RWPE1 (cell line): ENCODE data around the gene PDE4B.
"Not testable (repeated sequence)": the region's sequence is repeated elsewhere in the genome, so short reads cannot be mapped to it uniquely, and the experiment has no call there.

Experiments used
- CTCF ChIA-PET: fragments of 350-600 bp; sonication (Branson Sonifier 250); formaldehyde crosslinking; extraction: SDS; loops from one replicate; lab custom pipeline; 2021; lab: Yijun Ruan, JAX
- POLR2A ChIA-PET: fragments of 400-600 bp; formaldehyde crosslinking; extraction: SDS; loops from one replicate; lab custom pipeline; 2020; ENCODE audit warnings: antibody characterized with exemption; ENCODE audit not compliant: low non-redundant PET; lab: Yijun Ruan, JAX
- DNase-seq: peaks from one replicate; pipeline ENCODE4 v3.0.0; 2012; ENCODE audit warnings: low spot score
- H3K27ac ChIP-seq: fragments of 450-650 bp; 2 replicates; pipeline ENCODE4 v1.5.1; 2017
- TF ChIP-seq, protein P1 (sequence below): fragments of 450-650 bp; conservative IDR thresholded peaks from 2 replicates; pipeline ENCODE4 v1.5.1; 2017; ENCODE audit warnings: low read depth, mild to moderate bottlenecking

The PDE4B gene

GRCh38 chr1:66320231-66320630, 527.5 kb downstream of the PDE4B start:
- POLR2A ChIA-PET: no interaction called here
- DNase-seq: no peak
- H3K27ac ChIP-seq: no peak overlapping the region
- CTCF ChIA-PET: no interaction called here
- TF ChIP-seq, protein P1, sequence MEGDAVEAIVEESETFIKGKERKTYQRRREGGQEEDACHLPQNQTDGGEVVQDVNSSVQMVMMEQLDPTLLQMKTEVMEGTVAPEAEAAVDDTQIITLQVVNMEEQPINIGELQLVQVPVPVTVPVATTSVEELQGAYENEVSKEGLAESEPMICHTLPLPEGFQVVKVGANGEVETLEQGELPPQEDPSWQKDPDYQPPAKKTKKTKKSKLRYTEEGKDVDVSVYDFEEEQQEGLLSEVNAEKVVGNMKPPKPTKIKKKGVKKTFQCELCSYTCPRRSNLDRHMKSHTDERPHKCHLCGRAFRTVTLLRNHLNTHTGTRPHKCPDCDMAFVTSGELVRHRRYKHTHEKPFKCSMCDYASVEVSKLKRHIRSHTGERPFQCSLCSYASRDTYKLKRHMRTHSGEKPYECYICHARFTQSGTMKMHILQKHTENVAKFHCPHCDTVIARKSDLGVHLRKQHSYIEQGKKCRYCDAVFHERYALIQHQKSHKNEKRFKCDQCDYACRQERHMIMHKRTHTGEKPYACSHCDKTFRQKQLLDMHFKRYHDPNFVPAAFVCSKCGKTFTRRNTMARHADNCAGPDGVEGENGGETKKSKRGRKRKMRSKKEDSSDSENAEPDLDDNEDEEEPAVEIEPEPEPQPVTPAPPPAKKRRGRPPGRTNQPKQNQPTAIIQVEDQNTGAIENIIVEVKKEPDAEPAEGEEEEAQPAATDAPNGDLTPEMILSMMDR: no peak

DNA sequence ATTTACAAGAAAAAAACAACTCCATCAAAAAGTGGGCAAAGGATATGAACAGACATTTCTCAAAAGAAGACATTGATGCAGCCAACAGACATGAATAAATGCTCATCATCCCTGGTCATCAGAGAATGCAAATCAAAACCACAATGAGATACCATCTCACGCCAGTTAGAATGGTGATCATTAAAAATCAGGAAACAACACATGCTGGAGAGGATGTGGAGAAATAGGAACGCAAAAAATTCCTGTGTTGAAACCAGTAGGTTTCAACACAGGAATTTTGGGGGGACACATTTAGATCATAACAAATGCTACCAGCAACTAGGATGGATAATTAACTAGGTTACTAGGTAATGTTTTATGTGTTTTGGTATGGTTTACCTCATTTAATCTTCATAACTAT, 529.8 kb downstream of the PDE4B start:
- POLR2A ChIA-PET, H3K27ac ChIP-seq, CTCF ChIA-PET, DNase-seq: not testable (repeated sequence)

DNA sequence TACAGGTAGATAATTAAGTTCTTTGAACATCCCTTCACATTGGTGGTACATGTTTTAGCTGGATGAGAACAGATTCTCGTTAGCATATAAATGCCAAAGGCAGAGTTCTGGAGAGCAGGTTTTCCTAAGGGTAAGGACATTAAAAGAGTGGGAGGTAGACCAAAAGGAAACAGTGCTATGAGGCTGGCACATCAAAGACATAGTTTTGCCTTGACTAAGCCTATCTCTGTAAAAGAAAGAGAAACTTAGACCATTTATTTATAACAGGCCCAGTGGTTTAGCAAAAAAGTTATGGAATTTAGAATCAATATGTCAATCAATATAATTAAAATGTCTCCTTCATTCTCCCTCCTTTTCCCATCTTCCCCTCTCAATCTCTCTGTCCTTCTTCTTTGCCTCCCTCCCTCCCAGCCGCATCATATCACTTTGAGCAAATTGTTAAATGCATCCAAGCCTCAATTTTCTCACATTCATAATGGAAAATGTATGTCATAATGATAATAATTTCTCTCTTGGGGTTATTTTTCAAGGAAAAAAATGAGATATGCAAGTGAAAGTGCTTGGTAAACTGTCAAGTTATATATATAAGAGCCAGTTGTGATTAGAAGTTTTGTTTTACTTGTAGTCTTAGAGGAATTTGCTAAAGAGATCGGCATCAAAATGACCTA, 531.4 kb downstream of the PDE4B start:
- TF ChIP-seq, protein P1: no peak
- POLR2A ChIA-PET: no interaction called here

GRCh38 chr1:66325594-66326380, 533.1 kb downstream of the PDE4B start:
- POLR2A ChIA-PET: no interaction called here
- TF ChIP-seq, protein P1: no peak
- CTCF ChIA-PET: interaction anchor here (0.7 kb wide), 1 partner anchor 513 kb away, joined by 3 read pairs; no protein-coding TSS in a partner anchor
- H3K27ac ChIP-seq: no peak overlapping the region
- no peak for DNase-seq

More for the DNA sequence above, 531.4 kb downstream of the PDE4B start:
- CTCF ChIA-PET: no interaction called here
- no peak for DNase-seq
- H3K27ac ChIP-seq: no peak overlapping the region

GRCh38 chr1:66326867-66327266, 534.2 kb downstream of the PDE4B start:
- ChIA-PET POLR2A (no interaction called here), CTCF (interaction anchor here (0.6 kb wide), 1 partner anchor 25 kb away, joined by 3 read pairs; no protein-coding TSS in a partner anchor)
- DNase-seq: no peak
- no peak overlapping the region for H3K27ac ChIP-seq
- TF ChIP-seq, protein P1: no peak

GRCh38 chr1:66327588-66327987, 534.9 kb downstream of the PDE4B start:
- H3K27ac ChIP-seq: no peak overlapping the region
- ChIA-PET POLR2A (no interaction called here), CTCF (no interaction called here)
- DNase-seq: no peak
- TF ChIP-seq, protein P1: no peak

DNA sequence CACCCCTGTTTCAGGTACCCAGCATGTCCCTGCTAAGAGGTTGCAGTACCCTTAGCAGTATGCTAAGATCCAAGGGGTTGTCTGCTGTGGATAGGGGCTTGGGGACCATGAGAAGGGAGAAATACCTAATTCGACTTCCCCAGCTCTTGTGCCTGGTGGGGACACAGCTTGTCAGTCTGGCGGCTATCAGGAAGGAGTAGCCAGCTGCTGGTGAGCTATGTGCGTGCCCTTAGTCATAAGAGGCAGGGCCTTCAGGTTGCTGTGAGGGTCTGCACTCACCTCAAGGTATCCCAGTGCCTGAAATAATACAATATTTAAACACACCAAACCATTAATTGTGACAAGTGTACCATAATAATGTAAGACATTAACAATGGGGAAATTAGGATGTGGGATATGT, 536.2 kb downstream of the PDE4B start:
- TF ChIP-seq, protein P1: no peak
- POLR2A ChIA-PET: no interaction called here
- H3K27ac ChIP-seq: no peak overlapping the region
- CTCF ChIA-PET: interaction anchor here (0.5 kb wide), 1 partner anchor 639 kb away, joined by 3 read pairs; no protein-coding TSS in a partner anchor
- no peak for DNase-seq
